Measurements from ENCODE around the gene SMOC2. TPM values are rescaled to one million over a fixed set of nuclear protein-coding genes. Genes with fewer than 3 reads are reported as not detected.

The SMOC2 gene
- polyA plus RNA-seq, 1 of the 3 experiments (the other 2 are of a cell fraction) = not detected

- ChIA-PET POLR2A (no interaction called here), CTCF (no interaction called here)
- Histone ChIP-seq H4K20me1 (ENCODE audit: insufficient read depth) (no peaks in the 10 kb centered on the region), H3K9me2 (no peaks in the 10 kb centered on the region), H3K4me1 (ENCODE audit: control insufficient read depth in 1 of 2, insufficient read depth in 2 of 2, low read depth in 1 of 2, low read length in 1 of 2) (no peaks in the 10 kb centered on the region), H2AFZ (ENCODE audit: low read depth) (no peak overlapping the region), H3K79me2 (ENCODE audit: insufficient read depth) (no peaks in the 10 kb centered on the region), H3F3A (replicated peaks; ENCODE audit: insufficient read depth) (no peaks in the 10 kb centered on the region), H3K27me3 (ENCODE audit: insufficient read depth) (no peaks in the 10 kb centered on the region), H3K4me2 (no peak overlapping the region), H3K27ac (ENCODE audit: low read depth in 2 of 2, low read length in 1 of 2) (no peak overlapping the region), H3K4me3 (ENCODE audit: low read depth in 2 of 2, low read length in 1 of 2) (no peak overlapping the region), H3K36me3 (replicated peaks in 1 of 2; ENCODE audit: control insufficient read depth in 1 of 2, insufficient read depth in 2 of 2, low read length in 1 of 2) (no peaks in the 10 kb centered on the region), H3K9ac (no peak overlapping the region), H3K9me3 (no peaks in the 10 kb centered on the region; the same call in 1 of the 2 replicates)
- 51% methylated on average over 6 of the region's 6 CpGs for WGBS (ENCODE audit: low lambda C conversion rate)
- TF ChIP-seq FOXM1 (IDR thresholded peaks at IDR 0.05; ENCODE audit: low read depth) (no peak), GABPA (IDR thresholded peaks at IDR 0.05; ENCODE audit: low read depth) (no peak), TEAD4 (IDR thresholded peaks at IDR 0.05; ENCODE audit: borderline replicate concordance, insufficient read depth) (no peak), MAX (IDR thresholded peaks at IDR 0.05; ENCODE audit: low read depth) (no peak)
- DNase-seq = no peak
Measured at GRCh38 chr6:168534265-168534664, 93.3 kb downstream of the SMOC2 start.

GRCh38 chr6:168535711-168536110 lies 94.7 kb downstream of the SMOC2 start:
- Histone ChIP-seq H3K4me3 (ENCODE audit: low read depth in 2 of 2, low read length in 1 of 2) (no peak overlapping the region), H3K9ac (no peak overlapping the region), H4K20me1 (ENCODE audit: insufficient read depth) (no peaks in the 10 kb centered on the region), H3K27ac (ENCODE audit: low read depth in 2 of 2, low read length in 1 of 2) (no peak overlapping the region), H3K9me2 (no peaks in the 10 kb centered on the region), H3K27me3 (ENCODE audit: insufficient read depth) (no peaks in the 10 kb centered on the region), H3K9me3 (no peaks in the 10 kb centered on the region; the same call in 1 of the 2 replicates), H3K79me2 (ENCODE audit: insufficient read depth) (no peaks in the 10 kb centered on the region), H3F3A (replicated peaks; ENCODE audit: insufficient read depth) (no peaks in the 10 kb centered on the region), H3K4me1 (ENCODE audit: control insufficient read depth in 1 of 2, insufficient read depth in 2 of 2, low read depth in 1 of 2, low read length in 1 of 2) (no peaks in the 10 kb centered on the region), H3K4me2 (no peak overlapping the region), H2AFZ (ENCODE audit: low read depth) (no peak overlapping the region), H3K36me3 (replicated peaks in 1 of 2; ENCODE audit: control insufficient read depth in 1 of 2, insufficient read depth in 2 of 2, low read length in 1 of 2) (no peaks in the 10 kb centered on the region)
- DNase-seq = no peak
- WGBS (ENCODE audit: low lambda C conversion rate) = 76% methylated on average over 12 of the region's 22 CpGs
- TF ChIP-seq POLR2AphosphoS5 (IDR thresholded peaks at IDR 0.05; ENCODE audit: low read depth, low read length) (no peak), NRF1 (IDR thresholded peaks at IDR 0.05; ENCODE audit: low read depth, low read length) (no peak), YY1 (IDR thresholded peaks at IDR 0.05; ENCODE audit: low read depth) (no peak), REST (IDR thresholded peaks at IDR 0.05; ENCODE audit: low read depth, low read length) (no peak), EZH2phosphoT487 (IDR thresholded peaks at IDR 0.05; ENCODE audit: borderline replicate concordance, low read depth) (no peak), TAF1 (IDR thresholded peaks at IDR 0.05; ENCODE audit: borderline replicate concordance, low read depth, low read length) (no peak)
- ChIA-PET POLR2A (no interaction called here), CTCF (interaction anchor here (0.6 to 1.4 kb wide), 2 partner anchors 11 to 1914 kb away, joined by 3 read pairs; no protein-coding TSS in a partner anchor)
